Chondrocyte (in vitro differentiated cells): Measurements from ENCODE around the gene ELP2. TPM values are rescaled to one million over a fixed set of nuclear protein-coding genes. Genes with fewer than 3 reads are reported as not detected.
"Not testable (repeated sequence)": the region's sequence is repeated elsewhere in the genome, so short reads cannot be mapped to it uniquely, and the experiment has no call there.

Source experiments
- DNase-seq: peaks from one replicate; pipeline ENCODE4 v3.0.0; 2021; ENCODE audit warnings: mixed read lengths, low spot score
- H3K27ac Mint-ChIP-seq: one replicate; pipeline ENCODE4 v1.8.0; 2021; ENCODE audit warnings: mild to moderate bottlenecking, moderate library complexity, mixed read lengths; ENCODE audit not compliant: unreplicated experiment
- H3K27me3 Mint-ChIP-seq: 2 replicates; pipeline ENCODE4 v1.8.0; 2021; ENCODE audit warnings: low read depth, mixed read lengths
- H3K36me3 Mint-ChIP-seq: 2 replicates; pipeline ENCODE4 v1.8.0; 2021; ENCODE audit warnings: low read depth, mixed read lengths
- H3K4me1 Mint-ChIP-seq: 2 replicates; pipeline ENCODE4 v1.8.0; 2021; ENCODE audit warnings: low read depth, mild to moderate bottlenecking, mixed read lengths
- H3K4me3 Mint-ChIP-seq: one replicate; pipeline ENCODE4 v1.8.0; 2021; ENCODE audit warnings: mild to moderate bottlenecking, moderate library complexity, mixed read lengths; ENCODE audit not compliant: unreplicated experiment
- H3K9me3 Mint-ChIP-seq: 2 replicates; pipeline ENCODE4 v1.8.0; 2021; ENCODE audit warnings: low read depth, mixed read lengths
- CTCF ChIP-seq: fragments of 200-600 bp; sonication (generic); IDR thresholded peaks from 2 replicates; pipeline ENCODE4 v1.5.0; 2021; ENCODE audit warnings: antibody characterized with exemption, mild to moderate bottlenecking, moderate library complexity
- long read RNA-seq: library from polyadenylated mRNA; stranded (forward); transcript quantifications from one replicate; pipeline ENCODE4 v2.0.0, GENCODE V29; 2021
- total RNA-seq: library from RNA; stranded (reverse); gene quantifications from 3 replicates; pipeline ENCODE4 v1.2.1, GENCODE V29; 2021

The ELP2 gene, protein sequence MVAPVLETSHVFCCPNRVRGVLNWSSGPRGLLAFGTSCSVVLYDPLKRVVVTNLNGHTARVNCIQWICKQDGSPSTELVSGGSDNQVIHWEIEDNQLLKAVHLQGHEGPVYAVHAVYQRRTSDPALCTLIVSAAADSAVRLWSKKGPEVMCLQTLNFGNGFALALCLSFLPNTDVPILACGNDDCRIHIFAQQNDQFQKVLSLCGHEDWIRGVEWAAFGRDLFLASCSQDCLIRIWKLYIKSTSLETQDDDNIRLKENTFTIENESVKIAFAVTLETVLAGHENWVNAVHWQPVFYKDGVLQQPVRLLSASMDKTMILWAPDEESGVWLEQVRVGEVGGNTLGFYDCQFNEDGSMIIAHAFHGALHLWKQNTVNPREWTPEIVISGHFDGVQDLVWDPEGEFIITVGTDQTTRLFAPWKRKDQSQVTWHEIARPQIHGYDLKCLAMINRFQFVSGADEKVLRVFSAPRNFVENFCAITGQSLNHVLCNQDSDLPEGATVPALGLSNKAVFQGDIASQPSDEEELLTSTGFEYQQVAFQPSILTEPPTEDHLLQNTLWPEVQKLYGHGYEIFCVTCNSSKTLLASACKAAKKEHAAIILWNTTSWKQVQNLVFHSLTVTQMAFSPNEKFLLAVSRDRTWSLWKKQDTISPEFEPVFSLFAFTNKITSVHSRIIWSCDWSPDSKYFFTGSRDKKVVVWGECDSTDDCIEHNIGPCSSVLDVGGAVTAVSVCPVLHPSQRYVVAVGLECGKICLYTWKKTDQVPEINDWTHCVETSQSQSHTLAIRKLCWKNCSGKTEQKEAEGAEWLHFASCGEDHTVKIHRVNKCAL
- total RNA-seq, result 67.1 to 77.2 TPM (median 70.5 TPM) in 3 replicates
- long read RNA-seq, full-length matches to known transcripts, result 80 of 107 reads
- long read RNA-seq, partial matches to known transcripts, result 4 of 107 reads
- long read RNA-seq, other reads (novel, unspliced or antisense), result 23 of 107 reads

DNA sequence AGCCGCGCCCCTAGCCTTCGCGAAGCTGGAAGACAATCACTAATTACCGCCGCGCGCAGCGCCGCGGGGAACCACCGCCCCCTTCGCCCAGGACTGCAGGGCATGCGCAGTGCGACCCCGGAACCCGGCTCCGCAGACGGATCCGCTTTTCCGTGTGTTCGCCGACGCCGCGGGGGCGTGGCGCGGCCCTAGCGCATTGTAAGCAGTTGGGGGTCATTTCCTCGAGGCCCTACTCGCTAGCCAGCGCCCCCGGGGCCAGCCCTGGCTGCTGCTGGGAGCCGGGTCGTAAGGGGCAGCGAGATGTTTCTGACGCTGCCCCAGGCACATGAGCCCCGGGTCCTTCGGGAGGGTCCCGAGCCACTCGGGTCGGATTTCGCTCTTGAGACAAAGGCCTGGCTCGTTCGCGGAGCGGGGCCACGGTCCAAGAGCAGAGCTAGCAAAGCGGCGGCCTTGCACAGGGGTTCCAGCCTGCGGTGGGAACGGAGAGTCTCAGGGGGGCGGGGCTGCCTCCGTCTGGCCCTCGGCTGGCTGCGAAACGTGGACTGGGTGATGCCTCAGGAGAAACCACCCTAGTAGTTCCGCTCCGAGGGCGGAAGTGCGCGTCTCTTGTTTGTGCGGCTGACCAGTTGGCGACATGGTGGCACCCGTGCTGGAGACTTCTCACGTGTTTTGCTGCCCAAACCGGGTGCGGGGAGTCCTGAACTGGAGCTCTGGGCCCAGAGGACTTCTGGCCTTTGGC is at the start of gene ELP2, which contains the start of gene SLC39A6:
Gene ELP2, plus strand, starts transcription at position 600 of the 739 bp plus-strand sequence. Its CDS starts 35 bp downstream, at position 635.
Gene SLC39A6, minus strand, starts transcription at position 41 of the 739 bp plus-strand sequence. CDS start 2,333 bp downstream, outside the sequence.
- peak; percentile 5 for TF ChIP-seq CTCF
- DNase-seq, result peak; percentile 98
- H3K4me3 Mint-ChIP-seq, result peak within 1 kb of the TSS; percentile 92
- H3K4me1 Mint-ChIP-seq, result peaks cover 41% of the 10 kb centered on the region
- no peaks in the 10 kb centered on the region for H3K9me3 Mint-ChIP-seq
- peak within 1 kb of the TSS; percentile 93 for H3K27ac Mint-ChIP-seq
- H3K27me3 Mint-ChIP-seq, result no peaks in the 10 kb centered on the region
- H3K36me3 Mint-ChIP-seq, result peaks cover 7% of the 10 kb centered on the region

- DNase-seq, H3K27me3 Mint-ChIP-seq, H3K27ac Mint-ChIP-seq, H3K4me3 Mint-ChIP-seq, H3K36me3 Mint-ChIP-seq: not testable (repeated sequence)
- peaks cover 15% of the 10 kb centered on the region for H3K9me3 Mint-ChIP-seq
- H3K4me1 Mint-ChIP-seq, result peaks cover 14% of the 10 kb centered on the region
Observed at GRCh38 chr18:36081118-36081517, 48.6 kb upstream of the ELP2 start.

DNA sequence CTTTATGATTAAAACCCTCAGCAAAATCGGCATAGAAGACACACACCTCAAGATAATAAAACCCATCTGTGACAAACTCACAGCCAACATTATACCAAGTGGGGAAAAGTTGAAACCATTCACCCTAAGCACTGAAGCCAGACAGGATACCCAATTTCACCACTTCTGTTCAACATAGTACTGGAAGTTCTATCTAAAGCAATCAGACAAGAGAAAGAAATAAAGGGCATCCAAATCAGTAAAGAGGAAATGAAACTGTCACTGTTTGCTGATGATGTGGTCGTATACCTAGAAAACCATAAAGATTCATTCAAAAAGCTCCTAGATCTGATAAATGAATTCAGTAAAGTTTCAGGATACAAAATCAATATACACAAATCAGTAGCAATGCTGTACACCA is 46.0 kb upstream of the ELP2 start:
- Mint-ChIP-seq H3K27ac (no peak overlapping the region), H3K9me3 (peaks cover 15% of the 10 kb centered on the region), H3K27me3 (peaks cover 3% of the 10 kb centered on the region), H3K4me3 (no peak overlapping the region), H3K36me3 (peaks cover 3% of the 10 kb centered on the region), H3K4me1 (peaks cover 12% of the 10 kb centered on the region)
- no peak for DNase-seq
- no peak for TF ChIP-seq CTCF

DNA sequence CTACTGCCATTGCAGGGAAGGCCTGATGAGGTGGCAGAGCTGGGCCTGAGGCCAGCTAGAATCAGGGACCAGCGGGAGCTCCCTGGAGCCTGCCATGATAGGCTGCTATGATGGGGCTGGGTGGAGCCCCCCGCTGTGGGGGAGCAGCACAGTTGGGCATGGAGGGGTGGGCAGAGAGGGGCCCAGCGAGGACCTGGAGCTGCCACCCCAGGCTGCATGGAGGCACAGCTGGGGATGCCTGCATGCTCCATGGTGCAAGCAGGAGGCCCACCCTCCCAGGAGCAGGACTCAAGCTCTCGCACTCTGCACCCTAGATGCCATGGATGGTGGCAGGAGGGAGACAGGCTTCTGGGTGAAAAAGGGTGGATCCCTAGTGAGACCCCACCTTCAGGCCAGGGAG is 44.5 kb upstream of the ELP2 start:
- TF ChIP-seq CTCF, result no peak
- DNase-seq, result no peak
- no peaks in the 10 kb centered on the region for H3K4me1 Mint-ChIP-seq
- no peak overlapping the region for H3K27ac Mint-ChIP-seq
- no peak overlapping the region for H3K4me3 Mint-ChIP-seq
- peaks cover 3% of the 10 kb centered on the region for H3K27me3 Mint-ChIP-seq
- H3K36me3 Mint-ChIP-seq, result peaks cover 3% of the 10 kb centered on the region
- peaks cover 15% of the 10 kb centered on the region for H3K9me3 Mint-ChIP-seq

DNA sequence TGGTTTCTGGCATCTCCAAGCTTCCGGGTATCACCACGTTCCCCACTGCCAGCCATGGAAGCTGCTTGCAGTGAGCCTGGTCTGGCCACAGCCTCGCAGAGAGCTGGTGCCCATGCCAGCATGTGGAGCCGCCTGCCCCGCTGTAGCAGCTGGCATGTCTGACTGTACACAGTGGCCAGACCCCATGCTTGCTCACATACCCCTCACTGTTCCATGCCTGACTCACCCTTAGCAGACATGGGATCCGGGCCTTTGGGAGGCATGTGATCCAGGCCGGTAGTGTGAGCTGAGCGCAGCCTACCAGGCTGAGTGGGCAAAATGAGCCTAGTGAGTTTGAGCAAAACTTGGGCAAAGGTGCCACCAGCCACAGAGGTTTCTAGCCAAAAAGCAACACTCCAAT is 43.5 kb upstream of the ELP2 start:
- no peaks in the 10 kb centered on the region for H3K4me1 Mint-ChIP-seq
- peaks cover 3% of the 10 kb centered on the region for H3K27me3 Mint-ChIP-seq
- H3K4me3 Mint-ChIP-seq, result no peak overlapping the region
- TF ChIP-seq CTCF, result no peak
- H3K36me3 Mint-ChIP-seq, result peaks cover 2% of the 10 kb centered on the region
- no peak for DNase-seq
- peaks cover 11% of the 10 kb centered on the region for H3K9me3 Mint-ChIP-seq
- H3K27ac Mint-ChIP-seq, result no peak overlapping the region
